ENCODE data around the gene PRR20A. TPM values are rescaled to one million over a fixed set of nuclear protein-coding genes. Genes with fewer than 3 reads are reported as not detected.

PRR20A gene
- total RNA-seq, 2 donors from 2014 or later, result not detected

Other genes starting within 250 kb of the PRR20A start
- gene PRR20B, start 6.6 kb downstream of the PRR20A start, total RNA-seq, result not detected
- not detected for gene PRR20C, start 13.1 kb downstream of the PRR20A start, total RNA-seq
- not detected for gene PRR20D, start 19.7 kb downstream of the PRR20A start, total RNA-seq
- not detected for gene PRR20E, start 26.3 kb downstream of the PRR20A start, total RNA-seq